ENCODE results near the gene CNPY1. TPM values are rescaled to one million over a fixed set of nuclear protein-coding genes. Genes with fewer than 3 reads are reported as not detected.

The CNPY1 gene
- total RNA-seq, 1 donor = not detected

- TF ChIP-seq CTCF (IDR thresholded peaks at IDR 0.05; ENCODE audit: insufficient read depth, low read length) = no peak
- no peak for DNase-seq (ENCODE audit: low read depth)
- no peak overlapping the region for H3K4me3 ChIP-seq (ENCODE audit: low read depth, low read length)
Observed at GRCh38 chr7:155469311-155470185, 76.8 kb downstream of the CNPY1 start.

- no peak for DNase-seq (ENCODE audit: low read depth)
- H3K4me3 ChIP-seq (ENCODE audit: low read depth, low read length) = no peak overlapping the region
- no peak for TF ChIP-seq CTCF (IDR thresholded peaks at IDR 0.05; ENCODE audit: insufficient read depth, low read length)
Observed at GRCh38 chr7:155468785-155469148, 77.6 kb downstream of the CNPY1 start.

GRCh38 chr7:155467846-155468784, 78.2 kb downstream of the CNPY1 start:
- TF ChIP-seq CTCF (IDR thresholded peaks at IDR 0.05; ENCODE audit: insufficient read depth, low read length) = no peak
- no peak for DNase-seq (ENCODE audit: low read depth)
- H3K4me3 ChIP-seq (ENCODE audit: low read depth, low read length) = peak overlapping the region; percentile 31

- H3K4me3 ChIP-seq (ENCODE audit: low read depth, low read length) = no peak overlapping the region
- no peak for TF ChIP-seq CTCF (IDR thresholded peaks at IDR 0.05; ENCODE audit: insufficient read depth, low read length)
- DNase-seq (ENCODE audit: low read depth) = no peak
Observed at GRCh38 chr7:155466814-155467733, 79.3 kb downstream of the CNPY1 start.

GRCh38 chr7:155466142-155466813, 80.1 kb downstream of the CNPY1 start:
- DNase-seq (ENCODE audit: low read depth) = no peak
- no peak overlapping the region for H3K4me3 ChIP-seq (ENCODE audit: low read depth, low read length)
- no peak for TF ChIP-seq CTCF (IDR thresholded peaks at IDR 0.05; ENCODE audit: insufficient read depth, low read length)

Measured in fibroblast of the aortic adventitia (primary cell).